HepG2 (cell line): ENCODE data around the gene HHIPL1. TPM values are rescaled to one million over a fixed set of nuclear protein-coding genes. Genes with fewer than 3 reads are reported as not detected.

Experiments
- ATAC-seq: fragments of 200-7000 bp; cut with Tn5 transposase; 3 replicates; pipeline ENCODE4 v1.9.1; 2020; ENCODE audit warnings: mild to moderate bottlenecking, moderate library complexity
- BruUV-seq: library from RNA; stranded (reverse); fragments of 400-500 nt; replicated peaks from 2 replicates; lab custom pipeline; 2021; lab: Mats Ljungman, UMichigan
- CTCF ChIA-PET: fragments of 300-600 bp; formaldehyde crosslinking; extraction: SDS; loops from one replicate; lab custom pipeline; 2021; ENCODE audit warnings: low total read pairs, inconsistent platforms, low intra/inter-chr PET ratio; lab: Yijun Ruan, JAX
- POLR2A ChIA-PET: fragments of 350-600 bp; sonication (Branson Sonifier 250); formaldehyde crosslinking; loops from one replicate; lab custom pipeline; 2020; ENCODE audit warnings: antibody characterized with exemption, inconsistent platforms; lab: Yijun Ruan, JAX
- DNase-seq: peaks from one replicate; pipeline ENCODE4 v3.0.0-alpha.2; 2015; ENCODE audit warnings: low spot score
- FAIRE-seq: peaks from 3 replicates; lab custom pipeline; 2011; peaks lifted over from hg19 to GRCh38; lab: Jason Lieb, UNC
- H2AFZ ChIP-seq: one replicate; pipeline ENCODE4 v1.6.1; 2011; ENCODE audit warnings: low read length, inconsistent platforms
- H3K27ac ChIP-seq: fragments of 300-600 bp; 3 replicates; pipeline ENCODE4 v1.8.0; 2011; ENCODE audit warnings: mixed run types, mild to moderate bottlenecking, mixed read lengths, low read length, inconsistent platforms; ENCODE audit not compliant: insufficient read depth; ENCODE audit errors: extremely low read length
- H3K27me3 ChIP-seq, 2 experiments: fragments of 200-600 bp in 1 of 2; 2 replicates in 1 of 2; 3 replicates in 1 of 2; pipeline versions ENCODE4 v1.6.0 to v1.8.0; 2011; ENCODE audit warnings: low read length in 2 of 2, mild to moderate bottlenecking in 2 of 2, moderate library complexity in 2 of 2, inconsistent platforms in 1 of 2; ENCODE audit not compliant: insufficient read depth in 2 of 2, control insufficient read depth in 1 of 2
- H3K36me3 ChIP-seq, 2 experiments: fragments of 200-600 bp in 1 of 2; replicated peaks in 1 of 2; 2 replicates in 1 of 2; 3 replicates in 1 of 2; pipeline versions ENCODE4 v1.5.1 to v1.8.0; 2011; ENCODE audit warnings: low read length in 2 of 2, inconsistent platforms in 1 of 2; ENCODE audit not compliant: insufficient read depth in 2 of 2, control insufficient read depth in 1 of 2
- H3K4me1 ChIP-seq: 2 replicates; pipeline ENCODE4 v1.5.1; 2012; ENCODE audit warnings: low read length, inconsistent platforms; ENCODE audit not compliant: insufficient read depth
- H3K4me2 ChIP-seq: 2 replicates; pipeline ENCODE4 v1.6.0; 2011; ENCODE audit warnings: low read depth, low read length, inconsistent platforms
- H3K4me3 ChIP-seq, 3 experiments: fragments of 200-600 bp in 1 of 3; sonication (generic), shearing (Covaris generic) in 1 of 3; replicated peaks in 1 of 3; 2 replicates each; pipeline ENCODE4 v1.5.1; 2011 to 2016; ENCODE audit warnings: low read length in 3 of 3, inconsistent platforms in 2 of 3, low read depth in 2 of 3, mild to moderate bottlenecking in 2 of 3, control low read depth in 1 of 3, mixed read lengths in 1 of 3; ENCODE audit not compliant: insufficient read depth in 1 of 3
- H3K79me2 ChIP-seq: one replicate; pipeline ENCODE4 v1.6.1; 2011; ENCODE audit warnings: low read length, inconsistent platforms; ENCODE audit not compliant: insufficient read depth
- H3K9ac ChIP-seq: 2 replicates; pipeline ENCODE4 v1.6.0; 2011; ENCODE audit warnings: mild to moderate bottlenecking, low read depth, low read length, inconsistent platforms; ENCODE audit not compliant: insufficient read depth
- H3K9me3 ChIP-seq: 2 replicates; pipeline ENCODE4 v1.5.1; 2012; ENCODE audit warnings: mild to moderate bottlenecking, low read length
- H4K20me1 ChIP-seq: 2 replicates; pipeline ENCODE4 v1.6.0; 2011; ENCODE audit warnings: inconsistent platforms, mild to moderate bottlenecking, low read length, moderate library complexity; ENCODE audit not compliant: insufficient read depth
- CBFB ChIP-seq: sonication (generic); formaldehyde crosslinking; IDR thresholded peaks from 2 replicates; pipeline ENCODE4 v1.4.0; 2020; ENCODE audit warnings: missing genetic modification reagents
- ETV5 ChIP-seq: IDR thresholded peaks from 2 replicates; pipeline ENCODE4 v1.6.1; 2018; ENCODE audit warnings: missing biosample characterization, missing genetic modification reagents, inconsistent platforms, borderline replicate concordance
- GABPB1 ChIP-seq: IDR thresholded peaks from 2 replicates; pipeline ENCODE4 v1.6.1; 2016; ENCODE audit warnings: mild to moderate bottlenecking, missing genetic modification reagents, moderate library complexity, missing compliant biosample characterization
- GTF2F1 ChIP-seq: fragments of 150-350 bp; IDR thresholded peaks from 2 replicates; pipeline ENCODE4 v1.6.1; 2014; ENCODE audit warnings: low read length
- KDM3A ChIP-seq: IDR thresholded peaks from 2 replicates; pipeline ENCODE4 v1.6.1; 2018; ENCODE audit warnings: low read depth, missing compliant biosample characterization
- KDM5A ChIP-seq: fragments of 200-600 bp; sonication (generic); IDR thresholded peaks from 2 replicates; pipeline ENCODE4 v1.7.0; 2018; ENCODE audit warnings: antibody characterized with exemption, mild to moderate bottlenecking, low read length, borderline replicate concordance
- KLF11 ChIP-seq: IDR thresholded peaks from 2 replicates; pipeline ENCODE4 v1.6.1; 2016; ENCODE audit warnings: missing compliant biosample characterization
- KLF16 ChIP-seq, 2 experiments: sonication (generic) in 1 of 2; formaldehyde crosslinking in 1 of 2; IDR thresholded peaks; 2 replicates each; pipeline versions ENCODE4 v1.6.1 to v1.8.0; 2016 to 2023; ENCODE audit warnings: missing genetic modification reagents in 2 of 2, missing compliant biosample characterization in 1 of 2
- MAFG ChIP-seq: sonication (generic); formaldehyde crosslinking; IDR thresholded peaks from 2 replicates; pipeline ENCODE4 v1.5.1; 2020; ENCODE audit warnings: mild to moderate bottlenecking, missing genetic modification reagents
- MIER3 ChIP-seq: IDR thresholded peaks from 2 replicates; pipeline ENCODE4 v1.6.1; 2016; ENCODE audit warnings: missing compliant biosample characterization, borderline replicate concordance
- MTA3 ChIP-seq: sonication (generic); formaldehyde crosslinking; IDR thresholded peaks from 2 replicates; pipeline ENCODE4 v1.4.0; 2020; ENCODE audit warnings: missing genetic modification reagents
- NR2C2 ChIP-seq: sonication (generic); formaldehyde crosslinking; IDR thresholded peaks from 2 replicates; pipeline ENCODE4 v1.4.0; 2020; ENCODE audit warnings: missing genetic modification reagents, mild to moderate bottlenecking, moderate library complexity, borderline replicate concordance
- PHB2 ChIP-seq: fragments of 450-650 bp; IDR thresholded peaks from 2 replicates; pipeline ENCODE4 v1.6.1; 2018; ENCODE audit not compliant: partially characterized antibody
- PHF20 ChIP-seq: sonication (generic); formaldehyde crosslinking; IDR thresholded peaks from 2 replicates; pipeline ENCODE4 v1.5.0; 2020; ENCODE audit warnings: mild to moderate bottlenecking, missing genetic modification reagents
- SIN3A ChIP-seq: IDR thresholded peaks from 2 replicates; pipeline ENCODE4 v1.6.1; 2011; ENCODE audit warnings: low read depth, mild to moderate bottlenecking, control low read depth, low read length, borderline replicate concordance
- ZBTB42 ChIP-seq: sonication (generic); formaldehyde crosslinking; IDR thresholded peaks from 2 replicates; pipeline ENCODE4 v1.5.0; 2020; ENCODE audit warnings: mild to moderate bottlenecking, missing genetic modification reagents
- ZFP37 ChIP-seq: sonication (generic); formaldehyde crosslinking; IDR thresholded peaks from 2 replicates; pipeline ENCODE4 v1.4.0; 2020; ENCODE audit warnings: missing genetic modification reagents, borderline replicate concordance
- ZNF138 ChIP-seq: sonication (generic); formaldehyde crosslinking; IDR thresholded peaks from 2 replicates; pipeline ENCODE4 v1.5.0; 2020; ENCODE audit warnings: mild to moderate bottlenecking, low read depth, missing genetic modification reagents
- ZNF570 ChIP-seq: sonication (generic); formaldehyde crosslinking; IDR thresholded peaks from 2 replicates; pipeline ENCODE4 v1.4.0; 2020; ENCODE audit warnings: mild to moderate bottlenecking, missing genetic modification reagents, borderline replicate concordance
- ZNF75D ChIP-seq: sonication (generic); formaldehyde crosslinking; IDR thresholded peaks from 2 replicates; pipeline ENCODE4 v1.8.1; 2023; ENCODE audit warnings: missing genetic modification reagents, mild to moderate bottlenecking, borderline replicate concordance
- ZNF781 ChIP-seq: sonication (generic); formaldehyde crosslinking; IDR thresholded peaks from 2 replicates; pipeline ENCODE4 v1.5.1; 2020; ENCODE audit warnings: borderline replicate concordance, mild to moderate bottlenecking, missing genetic modification reagents; ENCODE audit errors: not compliant biosample characterization
- WGBS: methylation state at CpG from one replicate; pipeline ENCODE4 v1.1.6; 2017; ENCODE audit warnings: low lambda C conversion rate; 5-methylcytosine and 5-hydroxymethylcytosine counted together
- in situ Hi-C: cut with HindIII; loops from 2 replicates; pipeline ENCODE4 v1.10.0; 2017; ENCODE audit warnings: low pct_unique_long_range_greater_than_20kb; ENCODE audit not compliant: extremely low pct_ligation_motif_present
- intact Hi-C: fragments of 100-400 bp; cut with micrococcal nuclease; formaldehyde crosslinking; loops from one replicate; pipeline ENCODE4 v1.10.0; 2022; ENCODE audit not compliant: unreplicated experiment
- polyA plus RNA-seq, 8 experiments: library from polyadenylated mRNA; depleted of rRNA in 3 of 8; stranded (reverse) in 7 of 8; unstranded in 1 of 8; fragments of >200 nt; fragmentation: Illumina TruSeq in 4 of 8; extraction: Trizol in 4 of 8; gene quantifications; 2 replicates each; pipeline versions ENCODE4 v1.2.1 to v1.2.3, GENCODE V29; 2011 to 2016; ENCODE audit warnings: low read depth in 4 of 8, missing spikeins in 1 of 8, mixed read lengths in 1 of 8; ENCODE audit not compliant: insufficient read depth in 1 of 8
- total RNA-seq, 5 experiments: library from RNA; depleted of rRNA; stranded (reverse); fragments of >200 nt; fragmentation: Illumina TruSeq; extraction: Trizol; gene quantifications; 2 replicates each; pipeline ENCODE4 v1.2.3, GENCODE V29; 2016; ENCODE audit warnings: low read depth in 1 of 5
- TF ChIP-seq, protein P1 (sequence below): sonication (generic); formaldehyde crosslinking; IDR thresholded peaks from 2 replicates; pipeline ENCODE4 v1.4.0; 2020; ENCODE audit warnings: mild to moderate bottlenecking, low read depth, missing genetic modification reagents
- TF ChIP-seq, protein P2 (sequence below): sonication (generic); formaldehyde crosslinking; IDR thresholded peaks from 2 replicates; pipeline ENCODE4 v1.9.0; 2021; ENCODE audit warnings: missing genetic modification reagents, mild to moderate bottlenecking, borderline replicate concordance

The HHIPL1 gene
- total and polyA plus RNA-seq, 2 of the 13 experiments (the other 11 are each of a cell fraction or from before 2014, with no cell fraction given), result not detected

GRCh38 chr14:99688629-99689028 lies 43.7 kb downstream of the HHIPL1 start (continued):
- TF ChIP-seq, protein P1, sequence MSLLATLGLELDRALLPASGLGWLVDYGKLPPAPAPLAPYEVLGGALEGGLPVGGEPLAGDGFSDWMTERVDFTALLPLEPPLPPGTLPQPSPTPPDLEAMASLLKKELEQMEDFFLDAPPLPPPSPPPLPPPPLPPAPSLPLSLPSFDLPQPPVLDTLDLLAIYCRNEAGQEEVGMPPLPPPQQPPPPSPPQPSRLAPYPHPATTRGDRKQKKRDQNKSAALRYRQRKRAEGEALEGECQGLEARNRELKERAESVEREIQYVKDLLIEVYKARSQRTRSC (CRISPR knock-in tag), result no peak
- no peak for TF ChIP-seq ZNF570 (CRISPR knock-in tag)
- no peak for TF ChIP-seq MIER3 (CRISPR knock-in tag)

GRCh38 chr14:99689266-99690236 lies 44.6 kb downstream of the HHIPL1 start:
- no peak overlapping the region for H3K4me3 ChIP-seq
- H3K4me2 ChIP-seq, result no peak overlapping the region
- H3K79me2 ChIP-seq, result no peaks in the 10 kb centered on the region
- BruUV-seq, result no TSS peak
- no peak for TF ChIP-seq ZNF138 (CRISPR knock-in tag)
- no peak for TF ChIP-seq ZNF75D (CRISPR knock-in tag)
- no peak for TF ChIP-seq GABPB1 (CRISPR knock-in tag)
- TF ChIP-seq ZFP37 (CRISPR knock-in tag), result no peak
- TF ChIP-seq PHB2, result no peak
- TF ChIP-seq ZNF781, result no peak
- no peak for TF ChIP-seq MAFG (CRISPR knock-in tag)
- TF ChIP-seq SIN3A, result no peak
- TF ChIP-seq KDM5A, result no peak
- TF ChIP-seq ETV5 (CRISPR knock-in tag), result no peak
- no peak for TF ChIP-seq KDM3A
- no peak for TF ChIP-seq CBFB (CRISPR knock-in tag)
- TF ChIP-seq, protein P2, sequence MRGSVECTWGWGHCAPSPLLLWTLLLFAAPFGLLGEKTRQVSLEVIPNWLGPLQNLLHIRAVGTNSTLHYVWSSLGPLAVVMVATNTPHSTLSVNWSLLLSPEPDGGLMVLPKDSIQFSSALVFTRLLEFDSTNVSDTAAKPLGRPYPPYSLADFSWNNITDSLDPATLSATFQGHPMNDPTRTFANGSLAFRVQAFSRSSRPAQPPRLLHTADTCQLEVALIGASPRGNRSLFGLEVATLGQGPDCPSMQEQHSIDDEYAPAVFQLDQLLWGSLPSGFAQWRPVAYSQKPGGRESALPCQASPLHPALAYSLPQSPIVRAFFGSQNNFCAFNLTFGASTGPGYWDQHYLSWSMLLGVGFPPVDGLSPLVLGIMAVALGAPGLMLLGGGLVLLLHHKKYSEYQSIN, result no peak
- TF ChIP-seq GTF2F1, result no peak
- TF ChIP-seq MTA3, result no peak
- TF ChIP-seq ZBTB42 (CRISPR knock-in tag), result no peak
- no peak for TF ChIP-seq KLF16 (CRISPR knock-in tag; IDR thresholded peaks at IDR 0.05)
- no peak for TF ChIP-seq NR2C2 (CRISPR knock-in tag)
- TF ChIP-seq PHF20 (CRISPR knock-in tag), result no peak
- no peak for TF ChIP-seq KLF11
- no peak for DNase-seq
- no peak overlapping the region for H2AFZ ChIP-seq
- no peaks in the 10 kb centered on the region for H3K36me3 ChIP-seq
- in situ Hi-C loops (no loop called here), intact Hi-C loops (no loop called here)
- H3K9ac ChIP-seq, result no peak overlapping the region
- H3K9me3 ChIP-seq, result no peaks in the 10 kb centered on the region
- peaks cover 0 to 13% of the 10 kb centered on the region in 2 experiments; a peak in 2 of 5 replicates for H3K27me3 ChIP-seq
- POLR2A ChIA-PET, result no interaction called here
- H4K20me1 ChIP-seq, result no peaks in the 10 kb centered on the region
- 19% methylated on average over 8 of the region's 11 CpGs for WGBS
- no peak for FAIRE-seq
- CTCF ChIA-PET, result no interaction called here
- H3K27ac ChIP-seq, result no peak overlapping the region
- ATAC-seq, result no peak
- peaks cover 3% of the 10 kb centered on the region; the same call in 1 of the 2 replicates for H3K4me1 ChIP-seq
